Pancreas (tissue), 10 donors: ENCODE data around the gene KIAA1549. TPM values are rescaled to one million over a fixed set of nuclear protein-coding genes. Genes with fewer than 3 reads are reported as not detected.

ENCODE experiments used
- ATAC-seq, 4 donors: fragments of 200-7000 bp; cut with Tn5 transposase; one replicate each; pipeline versions ENCODE4 v1.8.0 to v1.9.1; 2020; ENCODE audit warnings: mild to moderate bottlenecking in 4 of 4, moderate library complexity in 4 of 4
- DNase-seq, 6 donors: peaks; one replicate each; pipeline ENCODE4 v3.0.0-alpha.2; 2020
- FAIRE-seq: peaks from 2 replicates; lab custom pipeline; 2012; peaks lifted over from hg19 to GRCh38; lab: Jason Lieb, UNC
- H3K27ac ChIP-seq, 4 donors: fragments of 200-600 bp; sonication (generic); 1 replicate in 3 of 4; 2 replicates in 1 of 4; pipeline versions ENCODE4 v1.5.0 to v1.8.0; 2020
- H3K27me3 ChIP-seq, 4 donors: fragments of 200-600 bp; one replicate each; pipeline ENCODE4 v1.8.0; 2021
- H3K36me3 ChIP-seq, 3 donors: fragments of 200-600 bp; sonication (generic) in 1 of 3; one replicate each; pipeline versions ENCODE4 v1.5.0 to v1.8.0; 2020 to 2021
- H3K4me1 ChIP-seq, 3 donors: fragments of 200-600 bp; one replicate each; pipeline ENCODE4 v1.8.0; 2021
- H3K4me3 ChIP-seq, 4 donors: fragments of 200-600 bp; sonication (generic) in 2 of 4; one replicate each; pipeline versions ENCODE4 v1.5.0 to v1.8.0; 2020 to 2021
- H3K9me3 ChIP-seq, 4 donors: fragments of 200-600 bp; one replicate each; pipeline ENCODE4 v1.8.0; 2021
- WGBS, 2 donors: extraction: QIAGEN DNeasy Blood & Tissue Kit; methylation state at CpG; one replicate each; pipeline ENCODE4 v1.1.7; 2013; 5-methylcytosine and 5-hydroxymethylcytosine counted together
- intact Hi-C, 3 donors: fragments of 100-400 bp; cut with DNase I; formaldehyde crosslinking; loops; one replicate each; pipeline versions ENCODE4 v1.11.1 to v1.14.2; 2022
- polyA plus RNA-seq, 2 donors: library from polyadenylated mRNA; stranded (reverse); fragments of 200-250 nt; gene quantifications; one replicate each; pipeline ENCODE4 v1.2.3, GENCODE V29; 2013
- total RNA-seq, 6 donors: library from RNA; stranded (reverse); fragmentation: NEBNext Ultra II Directional in 4 of 6; extraction: Animal tissue kit (Norgen Biotek cat#: 25700) in 4 of 6; gene quantifications; one replicate each; pipeline versions ENCODE4 v1.2.1 to v1.2.4, GENCODE V29; 2021 to 2023
- TF ChIP-seq, protein P1 (sequence below), 4 donors: fragments of 200-600 bp; sonication (generic) in 3 of 4; IDR thresholded peaks; one replicate each; pipeline versions ENCODE4 v1.5.0 to v1.8.0; 2021; ENCODE audit warnings: antibody characterized with exemption in 4 of 4
- donor health status: healthy with polysubstance abuse.
- donor health status: DM: no; HTN: no; CAD: no; lungs with moderate emphysema.
- donor health status: DM: no; HTN: no; CAD: no.
- donor health status: control.
- donor health status: control.
- donor health status: Bipolar disorder and iron deficiency.
- donor health status: DM: yes; HTN: yes; CAD: no.
- donor health status: DM: no; HTN: no; CAD: no.
- donor health status: DM: no; HTN: no; CAD: no.
- donor health status: DM: yes; HTN: yes; CAD: no.

KIAA1549 gene
- total and polyA plus RNA-seq, 8 donors: 1.9 to 8.0 (median 7.0) TPM

DNA sequence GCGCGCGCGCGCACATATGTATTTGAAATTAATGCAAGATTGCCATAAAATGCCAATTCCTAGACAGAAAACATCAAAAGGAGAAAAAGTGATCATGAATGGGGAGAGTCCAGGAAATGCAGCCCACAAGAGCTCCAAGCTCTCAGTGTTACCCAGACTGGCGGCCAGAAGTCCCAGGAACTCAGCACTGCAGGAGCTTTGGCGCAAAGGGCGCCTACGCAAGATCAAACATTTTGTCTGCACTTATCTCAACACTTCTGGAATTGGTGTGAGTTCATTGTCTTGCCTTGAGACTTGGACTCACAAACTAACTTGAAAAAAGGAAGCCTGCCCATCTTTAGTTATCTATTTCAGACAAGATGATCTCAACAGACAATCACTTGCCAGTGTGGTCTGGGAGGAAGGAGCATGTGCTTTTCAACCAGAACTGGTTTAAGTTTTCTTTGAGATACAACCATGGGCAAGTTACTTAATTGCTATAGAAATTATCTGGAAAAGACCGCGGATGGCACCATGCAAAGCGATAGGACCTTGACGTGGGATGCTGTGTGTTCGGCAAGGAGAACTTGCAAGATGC, 77.2 kb downstream of the KIAA1549 start:
- no peak for FAIRE-seq
- Histone ChIP-seq H3K4me3 (no peak overlapping the region), H3K36me3 (peaks cover 0 to 5% (median 0%) of the 10 kb centered on the region in 3 donors), H3K9me3 (no peaks in the 10 kb centered on the region), H3K4me1 (no peaks in the 10 kb centered on the region), H3K27ac (no peak overlapping the region), H3K27me3 (no peaks in the 10 kb centered on the region)
- TF ChIP-seq, protein P1, sequence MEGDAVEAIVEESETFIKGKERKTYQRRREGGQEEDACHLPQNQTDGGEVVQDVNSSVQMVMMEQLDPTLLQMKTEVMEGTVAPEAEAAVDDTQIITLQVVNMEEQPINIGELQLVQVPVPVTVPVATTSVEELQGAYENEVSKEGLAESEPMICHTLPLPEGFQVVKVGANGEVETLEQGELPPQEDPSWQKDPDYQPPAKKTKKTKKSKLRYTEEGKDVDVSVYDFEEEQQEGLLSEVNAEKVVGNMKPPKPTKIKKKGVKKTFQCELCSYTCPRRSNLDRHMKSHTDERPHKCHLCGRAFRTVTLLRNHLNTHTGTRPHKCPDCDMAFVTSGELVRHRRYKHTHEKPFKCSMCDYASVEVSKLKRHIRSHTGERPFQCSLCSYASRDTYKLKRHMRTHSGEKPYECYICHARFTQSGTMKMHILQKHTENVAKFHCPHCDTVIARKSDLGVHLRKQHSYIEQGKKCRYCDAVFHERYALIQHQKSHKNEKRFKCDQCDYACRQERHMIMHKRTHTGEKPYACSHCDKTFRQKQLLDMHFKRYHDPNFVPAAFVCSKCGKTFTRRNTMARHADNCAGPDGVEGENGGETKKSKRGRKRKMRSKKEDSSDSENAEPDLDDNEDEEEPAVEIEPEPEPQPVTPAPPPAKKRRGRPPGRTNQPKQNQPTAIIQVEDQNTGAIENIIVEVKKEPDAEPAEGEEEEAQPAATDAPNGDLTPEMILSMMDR (IDR thresholded peaks at IDR 0.05): no peak
- no peak for DNase-seq
- WGBS, 2 donors: 90 to 91% methylated on average over 14 of the region's 14 CpGs
- ATAC-seq: no peak
- intact Hi-C loops: no loop called here

DNA sequence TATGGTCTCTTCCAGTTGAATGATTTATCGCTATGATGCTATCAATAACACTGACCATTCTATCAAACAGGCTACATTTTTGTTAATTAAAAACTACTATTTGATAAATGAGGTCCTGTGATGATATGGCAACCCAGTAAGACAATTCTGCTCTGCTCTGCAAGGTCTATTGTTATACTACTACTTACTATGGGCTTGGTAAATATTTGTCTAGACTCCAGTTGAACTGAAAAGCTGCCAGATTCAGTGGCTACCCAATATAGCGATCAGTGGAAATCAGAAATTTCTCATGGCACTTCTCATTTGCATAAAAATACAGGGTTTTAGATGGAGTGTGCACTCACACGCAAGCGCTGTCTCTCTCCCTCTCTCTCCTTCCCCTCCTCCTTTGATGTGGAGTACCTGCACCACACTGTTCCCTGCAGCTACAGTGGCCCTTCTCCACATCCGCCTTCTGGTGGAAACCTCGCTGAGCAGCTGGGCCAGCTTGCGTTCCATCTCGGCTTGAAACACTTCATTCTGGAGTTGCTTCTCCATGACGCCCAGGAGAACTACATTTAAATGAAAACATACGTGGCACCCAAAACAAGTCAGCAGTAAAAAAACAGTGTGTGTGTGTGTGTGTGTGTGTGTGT, 77.9 kb downstream of the KIAA1549 start:
- Histone ChIP-seq H3K4me1 (no peaks in the 10 kb centered on the region), H3K27ac (no peak overlapping the region), H3K27me3 (no peaks in the 10 kb centered on the region), H3K4me3 (no peak overlapping the region), H3K36me3 (peaks cover 0 to 5% (median 0%) of the 10 kb centered on the region in 3 donors), H3K9me3 (no peaks in the 10 kb centered on the region)
- WGBS, 2 donors: 89% methylated on average over 10 of the region's 10 CpGs
- DNase-seq: no peak
- peak in 1 of 4 donors; percentile 26 for ATAC-seq
- TF ChIP-seq, protein P1 (IDR thresholded peaks at IDR 0.05): no peak
- no peak for FAIRE-seq
- intact Hi-C loops: no loop called here

DNA sequence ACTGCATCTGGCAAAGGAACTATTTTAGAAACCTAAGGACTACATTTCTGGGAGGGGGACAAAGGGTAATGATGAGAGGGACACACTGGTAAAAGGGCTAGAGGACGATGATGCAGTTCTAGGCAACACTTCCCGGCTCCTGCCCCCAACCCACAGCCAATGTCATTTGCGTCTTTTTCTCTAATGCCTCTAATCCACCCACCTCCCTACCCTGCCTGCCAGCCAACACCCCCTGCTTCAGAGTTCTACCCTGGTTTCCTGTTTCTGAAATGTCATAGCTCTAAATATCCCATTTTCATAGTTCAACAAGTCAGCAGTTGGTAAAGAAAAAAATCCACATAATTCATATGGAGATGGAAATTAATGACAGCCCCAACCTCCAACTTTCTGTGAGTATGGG, 79.0 kb downstream of the KIAA1549 start:
- Histone ChIP-seq H3K9me3 (no peaks in the 10 kb centered on the region), H3K4me1 (no peaks in the 10 kb centered on the region), H3K27me3 (no peaks in the 10 kb centered on the region), H3K27ac (no peak overlapping the region), H3K4me3 (no peak overlapping the region), H3K36me3 (peaks cover 0 to 5% (median 0%) of the 10 kb centered on the region in 3 donors)
- TF ChIP-seq, protein P1 (IDR thresholded peaks at IDR 0.05): no peak
- DNase-seq (no peak), FAIRE-seq (no peak), ATAC-seq (no peak)
- 96 to 98% methylated on average over 3 of the region's 3 CpGs for WGBS, 2 donors
- intact Hi-C loops: no loop called here

DNA sequence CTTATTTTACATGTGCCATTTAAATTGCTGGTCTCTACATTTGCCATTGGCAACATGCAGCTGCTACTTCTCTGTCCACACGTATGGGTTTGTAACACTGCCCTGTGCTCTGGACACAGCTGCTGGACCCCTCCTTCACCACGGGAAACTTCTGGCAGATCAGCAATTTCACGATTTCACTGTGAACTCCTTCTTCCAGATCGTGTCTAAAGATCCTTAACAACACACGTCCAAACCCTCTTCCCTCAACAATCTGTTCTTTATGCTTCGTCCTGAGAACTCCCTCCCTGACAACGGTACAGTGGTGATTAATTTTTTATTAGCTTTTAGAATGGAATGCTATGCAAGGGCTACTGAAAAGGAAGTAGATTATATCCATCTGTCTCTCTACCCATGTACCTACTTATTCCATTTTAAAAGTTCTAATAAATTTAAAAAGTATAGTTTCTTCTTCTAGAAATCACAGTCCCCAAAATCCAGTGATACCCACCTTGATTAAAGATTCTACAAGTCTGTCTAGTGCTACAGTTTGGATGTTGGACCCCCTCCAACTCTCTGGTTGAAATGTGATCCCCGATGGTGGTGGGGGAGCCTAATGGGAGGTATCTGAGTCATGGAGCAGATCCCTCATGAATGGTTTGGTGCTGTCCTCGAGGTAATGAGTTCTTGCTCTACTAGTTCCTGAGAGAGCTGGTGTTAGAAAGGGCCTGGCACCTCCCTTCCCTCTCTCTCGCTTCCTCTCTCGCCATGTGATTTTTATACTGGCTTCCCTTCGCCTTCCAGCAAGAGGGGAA, 81.0 kb downstream of the KIAA1549 start:
- H3K9me3 ChIP-seq: no peaks in the 10 kb centered on the region
- FAIRE-seq (no peak), ATAC-seq (peak in 1 of 4 donors; percentile 53), DNase-seq (no peak)
- H3K27ac ChIP-seq: no peak overlapping the region
- no peak overlapping the region for H3K4me3 ChIP-seq
- peaks cover 0 to 5% (median 5%) of the 10 kb centered on the region in 3 donors for H3K36me3 ChIP-seq
- WGBS, 2 donors: 57 to 62% methylated on average over 12 of the region's 12 CpGs
- intact Hi-C loops: no loop called here
- H3K27me3 ChIP-seq: no peaks in the 10 kb centered on the region
- TF ChIP-seq, protein P1 (IDR thresholded peaks at IDR 0.05): no peak
- no peaks in the 10 kb centered on the region for H3K4me1 ChIP-seq
